Measurements from ENCODE around the gene BCAP29. TPM values are rescaled to one million over a fixed set of nuclear protein-coding genes. Genes with fewer than 3 reads are reported as not detected.

Gene BCAP29
- total RNA-seq, 1 donor from 2014 or later, result 92.1 TPM

- Histone ChIP-seq H3K27ac (no peak overlapping the region), H3K9me3 (no peaks in the 10 kb centered on the region), H3K4me3 (no peak overlapping the region), H3K27me3 (no peaks in the 10 kb centered on the region), H3K4me1 (peaks cover under 1% of the 10 kb centered on the region), H3K36me3 (peaks cover 0 to 27% of the 10 kb centered on the region in 2 donors)
- TF ChIP-seq POLR2A (IDR thresholded peaks at IDR 0.05), result no peak
- TF ChIP-seq CTCF (IDR thresholded peaks at IDR 0.05), result no peak
- no peak for TF ChIP-seq POLR2AphosphoS5 (IDR thresholded peaks at IDR 0.05; ENCODE audit: insufficient read depth in 1 of 2, low read depth in 1 of 2)
- intact Hi-C loops (cut with DNase I), result no loop called here
- DNase-seq (ENCODE audit: extremely low spot score in 2 of 2), result no peak
Observed at GRCh38 chr7:107600816-107601215, 20.8 kb downstream of the BCAP29 start.

GRCh38 chr7:107605218-107605815 lies 25.3 kb downstream of the BCAP29 start:
- DNase-seq (ENCODE audit: extremely low spot score in 2 of 2), result no peak
- Histone ChIP-seq H3K27ac (no peak overlapping the region), H3K27me3 (no peaks in the 10 kb centered on the region), H3K4me1 (peaks cover 9% of the 10 kb centered on the region), H3K9me3 (no peaks in the 10 kb centered on the region), H3K36me3 (peaks cover 0 to 23% of the 10 kb centered on the region in 2 donors), H3K4me3 (no peak overlapping the region)
- no peak for TF ChIP-seq CTCF (IDR thresholded peaks at IDR 0.05)
- TF ChIP-seq POLR2A (IDR thresholded peaks at IDR 0.05), result no peak
- TF ChIP-seq POLR2AphosphoS5 (IDR thresholded peaks at IDR 0.05; ENCODE audit: insufficient read depth in 1 of 2, low read depth in 1 of 2), result no peak
- intact Hi-C loops (cut with DNase I), result no loop called here

GRCh38 chr7:107606303-107606702 lies 26.3 kb downstream of the BCAP29 start:
- no peak for DNase-seq (ENCODE audit: extremely low spot score in 2 of 2)
- Histone ChIP-seq H3K4me3 (no peak overlapping the region), H3K27me3 (no peaks in the 10 kb centered on the region), H3K36me3 (peaks cover 0 to 14% of the 10 kb centered on the region in 2 donors), H3K9me3 (no peaks in the 10 kb centered on the region), H3K27ac (no peak overlapping the region), H3K4me1 (peaks cover 10% of the 10 kb centered on the region)
- TF ChIP-seq CTCF (IDR thresholded peaks at IDR 0.05) (no peak), POLR2AphosphoS5 (IDR thresholded peaks at IDR 0.05; ENCODE audit: insufficient read depth in 1 of 2, low read depth in 1 of 2) (no peak), POLR2A (IDR thresholded peaks at IDR 0.05) (no peak)
- intact Hi-C loops (cut with DNase I), result no loop called here

- Histone ChIP-seq H3K9me3 (no peaks in the 10 kb centered on the region), H3K36me3 (peaks cover 0 to 18% of the 10 kb centered on the region in 2 donors), H3K4me3 (no peak overlapping the region), H3K4me1 (peaks cover 21% of the 10 kb centered on the region), H3K27ac (no peak overlapping the region), H3K27me3 (no peaks in the 10 kb centered on the region)
- no peak for DNase-seq (ENCODE audit: extremely low spot score in 2 of 2)
- TF ChIP-seq POLR2AphosphoS5 (IDR thresholded peaks at IDR 0.05; ENCODE audit: insufficient read depth in 1 of 2, low read depth in 1 of 2) (no peak), CTCF (IDR thresholded peaks at IDR 0.05) (no peak), POLR2A (IDR thresholded peaks at IDR 0.05) (no peak)
- intact Hi-C loops (cut with DNase I), result no loop called here
Observed at GRCh38 chr7:107609811-107610261, 29.8 kb downstream of the BCAP29 start.

GRCh38 chr7:107610323-107610722 lies 30.3 kb downstream of the BCAP29 start:
- Histone ChIP-seq H3K36me3 (peaks cover 0 to 23% of the 10 kb centered on the region in 2 donors), H3K4me3 (no peak overlapping the region), H3K27ac (no peak overlapping the region), H3K4me1 (peaks cover 24% of the 10 kb centered on the region), H3K27me3 (no peaks in the 10 kb centered on the region), H3K9me3 (no peaks in the 10 kb centered on the region)
- intact Hi-C loops (cut with DNase I), result no loop called here
- TF ChIP-seq POLR2A (IDR thresholded peaks at IDR 0.05) (no peak), CTCF (IDR thresholded peaks at IDR 0.05) (no peak), POLR2AphosphoS5 (IDR thresholded peaks at IDR 0.05; ENCODE audit: insufficient read depth in 1 of 2, low read depth in 1 of 2) (no peak)
- no peak for DNase-seq (ENCODE audit: extremely low spot score in 2 of 2)
